Central memory CD8-positive, alpha-beta T cell (primary cell): ENCODE data around the gene SENP1.

Experiments
- ATAC-seq: fragments of 150-1000 bp; cut with Tn5 transposase; replicated peaks from 2 replicates; pipeline ENCODE4 v1.10.0; 2022; ENCODE audit warnings: mild to moderate bottlenecking, moderate FRiP score, moderate number of reproducible peaks; ENCODE audit not compliant: poor library complexity, severe bottlenecking; ENCODE audit errors: extremely low read depth
- DNase-seq, 2 donors: peaks; one replicate each; pipeline ENCODE4 v3.0.0; 2021; ENCODE audit warnings: low spot score in 2 of 2
- H3K27ac Mint-ChIP-seq: one replicate; pipeline ENCODE4 v1.8.0; 2022; ENCODE audit warnings: low read depth, mild to moderate bottlenecking, moderate library complexity, mixed read lengths
- H3K27me3 Mint-ChIP-seq: one replicate; pipeline ENCODE4 v1.8.0; 2022; ENCODE audit warnings: mixed read lengths
- H3K36me3 Mint-ChIP-seq: one replicate; pipeline ENCODE4 v1.8.0; 2022; ENCODE audit warnings: mild to moderate bottlenecking, moderate library complexity, mixed read lengths; ENCODE audit not compliant: insufficient read depth
- H3K4me1 Mint-ChIP-seq: one replicate; pipeline ENCODE4 v1.8.0; 2022; ENCODE audit warnings: mixed read lengths
- H3K4me3 Mint-ChIP-seq: one replicate; pipeline ENCODE4 v1.8.0; 2022; ENCODE audit warnings: mild to moderate bottlenecking, moderate library complexity, mixed read lengths
- H3K9me3 Mint-ChIP-seq: one replicate; pipeline ENCODE4 v1.8.0; 2022; ENCODE audit warnings: mixed read lengths

Gene SENP1

GRCh38 chr12:48105321-48105866, 485 bp downstream of the SENP1 start:
- DNase-seq (peak; percentile 28 to 44), ATAC-seq (peak; percentile 46)
- Mint-ChIP-seq H3K27me3 (no peaks in the 10 kb centered on the region), H3K9me3 (no peaks in the 10 kb centered on the region), H3K27ac (peak overlapping the region; percentile 92), H3K36me3 (peaks cover 16% of the 10 kb centered on the region), H3K4me1 (peaks cover 38% of the 10 kb centered on the region), H3K4me3 (peak overlapping the region; percentile 93)

GRCh38 chr12:48104531-48104930, 1.3 kb downstream of the SENP1 start:
- Mint-ChIP-seq H3K36me3 (peaks cover 19% of the 10 kb centered on the region), H3K9me3 (no peaks in the 10 kb centered on the region), H3K4me3 (peak overlapping the region; percentile 93), H3K27me3 (no peaks in the 10 kb centered on the region), H3K27ac (peak overlapping the region; percentile 92), H3K4me1 (peaks cover 38% of the 10 kb centered on the region)
- DNase-seq (no peak), ATAC-seq (no peak)

DNA sequence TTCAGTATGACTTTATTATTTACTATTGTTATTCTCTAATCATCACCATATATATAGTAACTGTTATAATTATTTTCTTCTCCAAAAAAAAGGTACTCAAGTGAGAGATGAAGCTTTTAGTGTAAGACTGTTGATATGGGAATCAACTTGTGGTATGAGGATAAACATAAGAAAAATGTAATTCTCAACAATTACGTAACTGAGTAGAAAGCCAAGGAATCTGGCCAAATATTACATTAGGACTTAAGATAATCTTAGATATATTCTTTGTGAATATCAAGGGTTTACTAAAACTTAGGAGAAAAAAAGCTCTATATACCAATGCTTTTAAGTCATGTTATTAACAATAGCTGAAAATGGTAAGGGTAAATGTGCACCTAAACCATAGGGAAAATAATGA, 13.3 kb downstream of the SENP1 start:
- DNase-seq = no peak
- H3K4me1 Mint-ChIP-seq = no peaks in the 10 kb centered on the region
- no peaks in the 10 kb centered on the region for H3K9me3 Mint-ChIP-seq
- peaks cover 45% of the 10 kb centered on the region for H3K36me3 Mint-ChIP-seq
- H3K27me3 Mint-ChIP-seq = no peaks in the 10 kb centered on the region
- H3K4me3 Mint-ChIP-seq = no peak overlapping the region
- H3K27ac Mint-ChIP-seq = no peak overlapping the region
- no peak for ATAC-seq

DNA sequence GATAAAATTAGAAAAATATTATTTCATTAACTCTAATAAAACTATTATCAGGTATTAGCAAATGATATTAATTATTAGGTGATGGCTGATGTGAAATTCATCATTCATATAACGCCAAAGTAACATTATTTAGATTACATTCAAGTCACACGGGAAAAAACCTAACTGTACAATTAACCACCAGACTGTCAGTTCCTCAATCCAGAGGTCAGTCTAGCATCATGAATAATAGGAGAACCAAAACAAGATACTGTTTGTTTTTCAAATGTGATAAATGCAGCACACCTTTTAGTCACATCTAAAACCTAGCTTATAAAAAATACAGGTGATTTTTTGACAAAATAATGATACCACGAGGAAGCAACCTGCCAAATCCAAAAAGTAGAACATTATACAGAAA, 19.6 kb downstream of the SENP1 start:
- H3K4me1 Mint-ChIP-seq = peaks cover 5% of the 10 kb centered on the region
- H3K4me3 Mint-ChIP-seq = no peak overlapping the region
- H3K9me3 Mint-ChIP-seq = no peaks in the 10 kb centered on the region
- peaks cover 49% of the 10 kb centered on the region for H3K36me3 Mint-ChIP-seq
- ATAC-seq = no peak
- DNase-seq = no peak
- H3K27ac Mint-ChIP-seq = no peak overlapping the region
- no peaks in the 10 kb centered on the region for H3K27me3 Mint-ChIP-seq

- DNase-seq (no peak), ATAC-seq (no peak)
- Mint-ChIP-seq H3K36me3 (peaks cover 43% of the 10 kb centered on the region), H3K27ac (no peak overlapping the region), H3K9me3 (no peaks in the 10 kb centered on the region), H3K4me3 (no peak overlapping the region), H3K4me1 (peaks cover 5% of the 10 kb centered on the region), H3K27me3 (no peaks in the 10 kb centered on the region)
These were observed 20.9 kb downstream of the SENP1 start for GRCh38 chr12:48084841-48085460.

DNA sequence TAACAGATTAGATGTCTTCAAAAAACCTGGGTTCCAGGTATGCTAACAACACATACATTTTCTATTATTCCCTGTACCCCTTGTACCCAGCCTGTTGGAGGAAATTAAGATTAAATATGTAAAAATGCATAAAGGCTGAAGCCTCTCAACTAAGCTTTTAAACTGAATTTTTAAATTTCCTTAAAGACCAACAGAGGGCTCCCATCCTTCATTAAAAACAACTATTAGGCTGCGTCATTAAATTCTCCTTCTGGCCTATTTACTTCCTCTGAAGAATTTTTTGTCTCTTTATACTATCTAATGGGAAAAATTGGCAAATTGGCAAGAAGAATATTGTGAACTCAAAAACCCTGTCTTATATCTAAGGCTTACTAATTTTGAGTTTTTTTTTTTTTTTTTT, 21.8 kb downstream of the SENP1 start:
- Mint-ChIP-seq H3K27ac (no peak overlapping the region), H3K36me3 (peaks cover 46% of the 10 kb centered on the region), H3K4me3 (no peak overlapping the region), H3K27me3 (no peaks in the 10 kb centered on the region), H3K4me1 (peaks cover 5% of the 10 kb centered on the region), H3K9me3 (no peaks in the 10 kb centered on the region)
- no peak for DNase-seq
- no peak for ATAC-seq

DNA sequence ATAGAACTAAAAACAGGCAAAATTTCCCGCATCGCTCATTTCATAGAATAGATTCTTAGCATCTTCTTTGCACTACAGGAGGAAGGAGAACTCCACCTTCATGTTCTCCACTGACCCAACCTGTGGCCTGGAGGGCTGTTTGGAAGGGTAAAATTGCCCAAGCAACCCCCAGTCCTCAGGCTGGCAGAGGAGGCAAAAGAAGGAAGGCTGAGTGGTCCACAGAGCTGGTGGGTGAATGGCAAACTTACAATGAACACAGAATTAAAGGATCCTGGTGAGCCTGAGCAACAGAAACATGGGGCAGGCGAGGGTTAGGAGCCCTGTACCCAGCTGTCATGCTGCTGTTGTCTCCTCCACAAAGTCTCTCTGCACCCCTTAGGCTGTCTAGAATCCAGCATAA, 25.1 kb downstream of the SENP1 start:
- Mint-ChIP-seq H3K27ac (no peak overlapping the region), H3K4me1 (peaks cover 11% of the 10 kb centered on the region), H3K36me3 (peaks cover 27% of the 10 kb centered on the region), H3K4me3 (no peak overlapping the region), H3K9me3 (no peaks in the 10 kb centered on the region), H3K27me3 (no peaks in the 10 kb centered on the region)
- DNase-seq = no peak
- ATAC-seq = no peak

DNA sequence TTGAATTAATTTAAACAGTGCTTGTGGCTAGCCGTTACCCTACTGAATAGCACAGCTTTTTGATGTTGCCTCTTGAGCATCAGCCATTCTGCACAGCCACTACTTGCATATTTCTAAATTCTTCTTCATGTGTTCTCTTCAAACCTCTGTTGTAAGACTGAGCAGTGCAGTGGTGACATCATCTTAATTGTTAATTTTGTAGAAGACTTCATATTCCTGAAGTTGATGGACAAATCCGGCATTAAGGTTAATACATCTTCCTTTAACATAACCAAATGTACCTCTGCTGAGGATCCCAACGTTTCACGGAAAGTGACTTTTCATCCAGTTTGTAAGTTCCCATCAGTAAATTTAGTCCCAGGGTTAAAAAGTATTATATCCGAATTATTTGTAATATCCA, 25.6 kb downstream of the SENP1 start:
- no peak for DNase-seq
- H3K27me3 Mint-ChIP-seq = no peaks in the 10 kb centered on the region
- no peak for ATAC-seq
- peaks cover 24% of the 10 kb centered on the region for H3K36me3 Mint-ChIP-seq
- no peak overlapping the region for H3K27ac Mint-ChIP-seq
- no peak overlapping the region for H3K4me3 Mint-ChIP-seq
- H3K4me1 Mint-ChIP-seq = peaks cover 11% of the 10 kb centered on the region
- no peaks in the 10 kb centered on the region for H3K9me3 Mint-ChIP-seq

GRCh38 chr12:48078901-48079300, 27.0 kb downstream of the SENP1 start:
- H3K4me3 Mint-ChIP-seq = no peak overlapping the region
- peaks cover 24% of the 10 kb centered on the region for H3K36me3 Mint-ChIP-seq
- ATAC-seq (no peak), DNase-seq (no peak)
- no peaks in the 10 kb centered on the region for H3K9me3 Mint-ChIP-seq
- H3K27me3 Mint-ChIP-seq = no peaks in the 10 kb centered on the region
- H3K4me1 Mint-ChIP-seq = peaks cover 6% of the 10 kb centered on the region
- no peak overlapping the region for H3K27ac Mint-ChIP-seq

DNA sequence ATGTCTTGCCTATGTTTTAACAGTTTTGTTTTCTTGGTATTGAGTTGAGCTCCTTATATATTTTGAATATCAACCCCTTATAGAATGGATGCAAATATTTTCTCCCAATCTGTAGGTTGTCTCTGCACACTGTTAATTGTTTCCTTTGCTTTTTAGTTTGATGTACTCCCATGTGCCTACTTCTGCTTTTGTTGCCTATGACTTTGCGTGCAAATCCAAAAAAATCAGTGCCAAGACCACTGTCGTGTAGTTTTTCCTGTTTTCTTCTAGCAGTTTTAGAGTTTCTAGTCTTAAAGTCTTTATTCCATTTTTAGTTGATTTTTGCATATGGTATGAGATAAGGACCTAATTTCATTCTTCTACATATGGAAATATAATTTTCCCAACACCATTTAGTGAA, 28.8 kb downstream of the SENP1 start:
- Mint-ChIP-seq H3K27ac (no peak overlapping the region), H3K4me1 (peaks cover 6% of the 10 kb centered on the region), H3K36me3 (peaks cover 20% of the 10 kb centered on the region), H3K27me3 (no peaks in the 10 kb centered on the region), H3K9me3 (no peaks in the 10 kb centered on the region), H3K4me3 (no peak overlapping the region)
- no peak for DNase-seq
- ATAC-seq = no peak

DNA sequence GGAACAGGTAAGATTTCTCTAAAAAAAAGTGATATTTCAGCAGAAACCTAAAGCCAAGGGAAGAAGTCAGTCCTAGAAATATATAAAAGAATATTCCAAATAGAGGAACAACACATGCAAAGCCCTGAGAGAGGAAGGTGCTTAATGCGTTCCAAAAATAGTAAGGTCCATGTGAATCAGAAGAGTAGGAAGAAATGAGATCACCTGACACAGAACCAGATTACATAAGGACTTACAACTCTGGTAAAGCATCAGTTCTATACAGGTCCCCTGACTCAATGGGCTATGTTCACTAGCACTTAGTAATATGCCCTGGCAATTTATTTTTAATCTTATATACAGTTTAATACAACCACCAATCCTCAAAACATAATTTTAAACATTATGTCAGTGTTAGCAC, 30.0 kb downstream of the SENP1 start:
- no peak overlapping the region for H3K4me3 Mint-ChIP-seq
- no peaks in the 10 kb centered on the region for H3K9me3 Mint-ChIP-seq
- H3K36me3 Mint-ChIP-seq = peaks cover 20% of the 10 kb centered on the region
- ATAC-seq (no peak), DNase-seq (no peak)
- peaks cover 6% of the 10 kb centered on the region for H3K4me1 Mint-ChIP-seq
- no peak overlapping the region for H3K27ac Mint-ChIP-seq
- no peaks in the 10 kb centered on the region for H3K27me3 Mint-ChIP-seq

DNA sequence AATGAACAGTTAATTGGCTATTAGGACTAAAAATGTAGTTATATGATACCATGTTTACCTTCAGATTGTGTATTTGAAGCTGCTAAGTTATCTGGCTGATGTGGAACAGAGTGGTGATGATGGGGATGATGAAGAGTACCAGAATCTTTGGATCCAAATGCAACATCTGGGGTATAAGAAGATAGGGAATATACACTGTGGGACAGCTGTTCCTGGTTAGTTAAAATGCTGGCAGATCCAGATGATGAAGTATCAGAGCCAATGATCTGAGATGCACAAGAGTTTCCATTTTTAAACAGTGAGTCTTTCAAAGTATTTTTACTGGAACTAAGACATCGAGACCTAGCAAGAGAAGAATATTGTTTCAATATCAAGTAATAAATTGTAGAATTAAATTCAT, 31.6 kb downstream of the SENP1 start:
- peaks cover 6% of the 10 kb centered on the region for H3K4me1 Mint-ChIP-seq
- peaks cover 26% of the 10 kb centered on the region for H3K36me3 Mint-ChIP-seq
- no peak for DNase-seq
- H3K27ac Mint-ChIP-seq = no peak overlapping the region
- no peak overlapping the region for H3K4me3 Mint-ChIP-seq
- no peak for ATAC-seq
- no peaks in the 10 kb centered on the region for H3K9me3 Mint-ChIP-seq
- H3K27me3 Mint-ChIP-seq = no peaks in the 10 kb centered on the region

DNA sequence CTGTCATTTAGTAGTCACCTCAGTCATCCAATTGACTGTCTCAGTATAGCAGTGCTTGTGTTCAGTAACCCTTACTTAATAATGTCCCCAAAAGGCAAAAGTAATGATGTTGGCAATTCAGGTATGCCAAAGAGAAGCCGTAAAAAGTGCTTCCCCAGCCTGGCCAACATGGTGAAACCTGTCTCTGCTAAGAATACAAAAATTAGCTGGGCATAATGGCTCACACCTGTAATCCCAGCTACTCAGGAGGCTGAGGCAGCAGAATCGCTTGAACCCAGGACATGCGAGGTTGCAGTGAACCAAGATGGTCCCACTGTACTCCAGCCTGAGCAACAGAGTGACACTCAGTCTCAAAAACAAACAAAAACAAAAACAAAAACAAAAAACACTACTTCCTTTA, 33.6 kb downstream of the SENP1 start:
- ATAC-seq (no peak), DNase-seq (no peak)
- Mint-ChIP-seq H3K4me1 (peaks cover 7% of the 10 kb centered on the region), H3K27me3 (no peaks in the 10 kb centered on the region), H3K4me3 (no peak overlapping the region), H3K27ac (no peak overlapping the region), H3K36me3 (peaks cover 29% of the 10 kb centered on the region), H3K9me3 (no peaks in the 10 kb centered on the region)
